OCI-LY3 (cell line): Measurements from ENCODE around the gene CHST1.

ENCODE experiments used
- CTCF ChIP-seq: fragments of 200-600, 300-600 bp; sonication (generic); IDR thresholded peaks from 2 replicates; pipeline ENCODE4 v1.5.1; 2014; ENCODE audit warnings: antibody characterized with exemption, low read length, low read depth
- EZH2phosphoT487 ChIP-seq: fragments of 200-600 bp; shearing (Covaris generic); IDR thresholded peaks from 2 replicates; pipeline ENCODE4 v1.6.1; 2018; ENCODE audit warnings: antibody characterized with exemption, mixed run types, low read depth

GRCh38 chr11:45704133-45704532 is 38.7 kb upstream of the CHST1 start:
- TF ChIP-seq CTCF (no peak), EZH2phosphoT487 (no peak)
